ENCODE measurements around the gene DNMT3A. TPM values are rescaled to one million over a fixed set of nuclear protein-coding genes. Genes with fewer than 3 reads are reported as not detected.

The DNMT3A gene
- total and polyA plus RNA-seq, 2 of the 8 experiments (the other 6 are each of a cell fraction or from before 2014, with no cell fraction given), result 33.6 to 178 TPM

DNA sequence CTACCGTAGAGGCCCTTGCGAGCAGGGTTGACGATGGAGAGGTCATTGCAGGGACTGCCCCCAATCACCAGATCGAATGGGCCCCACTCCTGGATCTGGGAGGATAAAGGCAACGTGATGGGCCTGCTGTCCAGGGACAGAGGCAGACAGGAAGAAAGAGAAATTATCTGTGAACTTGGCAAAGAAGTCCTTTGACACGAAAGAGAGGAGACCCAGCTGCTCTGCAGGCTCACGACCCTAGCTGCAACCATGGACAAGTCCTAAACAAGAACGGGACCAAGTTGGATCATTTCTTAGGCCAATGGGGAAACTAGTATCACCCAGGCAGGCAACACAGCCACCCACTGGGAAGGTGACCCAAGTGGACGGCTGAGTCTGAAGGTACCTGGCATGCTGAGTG lies 101.1 kb downstream of the DNMT3A start:
- Histone ChIP-seq H4K20me1 (replicated peaks in 1 of 2; ENCODE audit: control insufficient read depth in 1 of 2, insufficient read depth in 2 of 2, low read length in 2 of 2) (peaks cover 18 to 25% of the 10 kb centered on the region in 2 experiments), H3K4me3 (ENCODE audit: extremely low read depth in 1 of 4, insufficient read depth in 2 of 4, low read depth in 3 of 4, low read length in 4 of 4) (no peak overlapping the region), H2BK20ac (ENCODE audit: low read length) (no peak overlapping the region), H2AFZ (ENCODE audit: low read length) (no peak overlapping the region), H3K79me1 (ENCODE audit: low read depth, low read length) (no peaks in the 10 kb centered on the region), H4K8ac (ENCODE audit: extremely low read depth, insufficient read depth, low read length) (no peak overlapping the region), H2BK15ac (ENCODE audit: low read length) (no peak overlapping the region), H3K14ac (ENCODE audit: insufficient read length) (no peak overlapping the region), H3K36me3 (ENCODE audit: control insufficient read depth in 2 of 4, insufficient read depth in 4 of 4, low read length in 3 of 4) (peaks cover 67 to 92% (median 91%) of the 10 kb centered on the region in 4 experiments), H3K56ac (replicated peaks; ENCODE audit: insufficient read length, low read depth, low read length) (no peak overlapping the region), H3K23me2 (ENCODE audit: low read depth, low read length) (no peaks in the 10 kb centered on the region), H2BK120ac (replicated peaks; ENCODE audit: low read depth, low read length) (no peak overlapping the region), H3K4me1 (replicated peaks in 1 of 4; ENCODE audit: control insufficient read depth in 3 of 4, insufficient read depth in 4 of 4, low read length in 3 of 4) (no peaks in the 10 kb centered on the region), H3K4me2 (ENCODE audit: insufficient read depth in 1 of 2, low read depth in 2 of 2, low read length in 2 of 2) (no peak overlapping the region), H4K5ac (ENCODE audit: insufficient read length, low read depth, low read length) (no peak overlapping the region), H3K23ac (ENCODE audit: insufficient read length) (no peak overlapping the region), H4K91ac (replicated peaks; ENCODE audit: insufficient read length, low read length) (no peak overlapping the region), H2BK5ac (ENCODE audit: low read depth, low read length) (no peak overlapping the region; the same call in 1 of the 2 replicates), H3K4ac (replicated peaks; ENCODE audit: insufficient read length, low read depth, low read length) (no peak overlapping the region), H2AK5ac (ENCODE audit: low read depth, low read length) (no peak overlapping the region), H3K27ac (ENCODE audit: low read depth, low read length) (no peak overlapping the region), H3K79me2 (ENCODE audit: control insufficient read depth in 1 of 2, insufficient read depth in 2 of 2, low read length in 2 of 2) (no peaks in the 10 kb centered on the region; a peak in 1 of 4 replicates), H3K18ac (ENCODE audit: extremely low read depth, low read length) (no peak overlapping the region), H3K9ac (replicated peaks in 1 of 4; ENCODE audit: extremely low read depth in 1 of 4, low read depth in 3 of 4, low read length in 3 of 4) (no peak overlapping the region), H3K9me3 (ENCODE audit: insufficient read depth in 2 of 2, low read depth in 1 of 2, low read length in 1 of 2) (no peaks in the 10 kb centered on the region), H3K27me3 (replicated peaks in 1 of 4; ENCODE audit: control insufficient read depth in 3 of 4, extremely low read depth in 1 of 4, insufficient read depth in 3 of 4, low read length in 3 of 4) (no peaks in the 10 kb centered on the region), H2BK12ac (ENCODE audit: low read depth, low read length) (no peak overlapping the region)
- WGBS, 2 experiments (ENCODE audit: extremely low coverage in 1 of 2, insufficient coverage in 1 of 2, insufficient read length in 1 of 2, insufficient replicate concordance in 2 of 2, low coverage in 1 of 2, low lambda C conversion rate in 2 of 2, missing lambda C conversion rate in 1 of 2), result 82% methylated on average over 9 of the region's 9 CpGs; no CpG with 5 or more reads in 1 of the 2 experiments
- POLR2A ChIA-PET (ENCODE audit: partially characterized antibody), result interaction anchor here (1.7 to 9.5 kb wide), 4 partner anchors 10 to 83 kb away, joined by 3 to 154 read pairs (median 71); no protein-coding TSS in a partner anchor
- DNase-seq (ENCODE audit: low read depth in 1 of 2, low spot score in 2 of 2), result no peak
- CTCF ChIA-PET (ENCODE audit: partially characterized antibody), result interaction anchor here (1.1 to 7.0 kb wide), 2 partner anchors 12 to 69 kb away, joined by 4 to 66 read pairs; no protein-coding TSS in a partner anchor
- no peak for FAIRE-seq
- TF ChIP-seq POLR2AphosphoS5 (IDR thresholded peaks at IDR 0.05; ENCODE audit: low read depth, low read length), result 0 out of 2 replicates have a peak, but pooled peaks have one; percentile 31
- TF ChIP-seq RXRA (IDR thresholded peaks at IDR 0.05; ENCODE audit: insufficient read depth, low read depth, low read length), result no peak
